Measurements from ENCODE around the gene CYLC1.

DNA sequence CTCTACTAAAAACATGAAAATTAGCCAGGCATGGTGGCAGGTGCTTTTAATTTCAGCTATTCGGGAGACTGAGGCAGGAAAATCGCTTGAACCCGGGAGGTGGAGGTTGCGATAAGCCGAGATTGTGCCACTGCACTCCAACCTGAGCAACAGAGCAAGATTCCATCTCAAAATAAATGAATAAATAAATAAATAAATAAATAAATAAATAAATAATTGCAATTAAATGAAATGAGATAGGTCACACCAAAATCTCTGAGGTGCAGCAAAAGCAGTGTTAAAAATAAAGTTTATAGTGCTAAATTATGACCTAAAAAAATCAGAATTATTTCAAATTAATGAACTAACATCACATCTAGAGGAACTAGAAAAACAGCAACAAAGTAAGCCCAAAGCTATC lies 13.6 kb upstream of the CYLC1 start:
- no peak for TF ChIP-seq SP1 (IDR thresholded peaks at IDR 0.05)
- TF ChIP-seq, protein P1, sequence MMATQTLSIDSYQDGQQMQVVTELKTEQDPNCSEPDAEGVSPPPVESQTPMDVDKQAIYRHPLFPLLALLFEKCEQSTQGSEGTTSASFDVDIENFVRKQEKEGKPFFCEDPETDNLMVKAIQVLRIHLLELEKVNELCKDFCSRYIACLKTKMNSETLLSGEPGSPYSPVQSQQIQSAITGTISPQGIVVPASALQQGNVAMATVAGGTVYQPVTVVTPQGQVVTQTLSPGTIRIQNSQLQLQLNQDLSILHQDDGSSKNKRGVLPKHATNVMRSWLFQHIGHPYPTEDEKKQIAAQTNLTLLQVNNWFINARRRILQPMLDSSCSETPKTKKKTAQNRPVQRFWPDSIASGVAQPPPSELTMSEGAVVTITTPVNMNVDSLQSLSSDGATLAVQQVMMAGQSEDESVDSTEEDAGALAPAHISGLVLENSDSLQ (IDR thresholded peaks at IDR 0.05), result no peak
- no peak for TF ChIP-seq HDGF (IDR thresholded peaks at IDR 0.05; ENCODE audit: borderline replicate concordance)
- no peak for TF ChIP-seq SUZ12 (IDR thresholded peaks at IDR 0.05)
- TF ChIP-seq ZNF384 (IDR thresholded peaks at IDR 0.05), result no peak
- TF ChIP-seq FOXK2 (IDR thresholded peaks at IDR 0.05), result no peak
- no peak for TF ChIP-seq ELF4 (IDR thresholded peaks at IDR 0.05)
- TF ChIP-seq BHLHE40 (IDR thresholded peaks at IDR 0.05; ENCODE audit: borderline replicate concordance), result no peak
- TF ChIP-seq L3MBTL2 (conservative IDR thresholded peaks at IDR 0.05), result no peak
- no peak for TF ChIP-seq NFRKB (IDR thresholded peaks at IDR 0.05)
- TF ChIP-seq FOXM1 (IDR thresholded peaks at IDR 0.05; ENCODE audit: borderline replicate concordance), result no peak
- TF ChIP-seq TARDBP (IDR thresholded peaks at IDR 0.05), result no peak
- no peak for TF ChIP-seq LEF1 (IDR thresholded peaks at IDR 0.05; ENCODE audit: borderline replicate concordance)
- TF ChIP-seq FOXA1 (IDR thresholded peaks at IDR 0.05), result no peak

Measured in HEK293T (cell line).